ENCODE data around the gene NT5C2. TPM values are rescaled to one million over a fixed set of nuclear protein-coding genes. Genes with fewer than 3 reads are reported as not detected.

The NT5C2 gene
- total RNA-seq, 3 donors from 2014 or later = 84.9 to 105 (median 105) TPM

DNA sequence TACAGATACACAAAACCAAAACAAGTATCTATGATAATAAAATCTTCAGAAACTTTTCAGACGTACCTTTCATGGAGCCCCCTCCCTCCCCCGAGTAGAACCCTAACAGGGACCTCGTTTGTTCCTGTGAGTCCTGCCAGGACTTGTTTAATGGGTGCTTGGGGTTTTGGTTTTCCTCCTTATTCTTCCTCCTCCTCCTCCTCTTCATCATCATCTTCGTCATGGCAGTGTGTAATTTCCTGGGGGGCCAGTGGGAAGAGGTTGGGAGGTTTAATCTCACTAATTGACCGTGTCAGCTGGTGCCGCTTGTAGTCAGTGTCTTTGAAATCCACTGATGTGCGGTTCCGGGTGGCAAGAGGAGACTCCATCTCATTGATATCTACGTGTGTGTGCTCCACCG lies 103.6 kb downstream of the NT5C2 start:
- ATAC-seq (no peak), DNase-seq (no peak)
- H3K9me3 ChIP-seq = no peaks in the 10 kb centered on the region
- intact Hi-C loops (cut with DNase I, micrococcal nuclease) = no loop called here
- TF ChIP-seq CTCF (IDR thresholded peaks at IDR 0.05) = no peak
- H3K4me3 ChIP-seq = no peak overlapping the region
- no peaks in the 10 kb centered on the region for H3K4me1 ChIP-seq (ENCODE audit: low read depth)
- no peaks in the 10 kb centered on the region for H3K36me3 ChIP-seq (ENCODE audit: low read depth)

GRCh38 chr10:103086799-103087198 lies 106.3 kb downstream of the NT5C2 start:
- DNase-seq (no peak), ATAC-seq (no peak)
- Histone ChIP-seq H3K4me3 (no peak overlapping the region), H3K9me3 (no peaks in the 10 kb centered on the region), H3K36me3 (ENCODE audit: low read depth) (no peaks in the 10 kb centered on the region), H3K4me1 (ENCODE audit: low read depth) (no peaks in the 10 kb centered on the region)
- intact Hi-C loops (cut with DNase I, micrococcal nuclease) = no loop called here
- TF ChIP-seq CTCF (IDR thresholded peaks at IDR 0.05) = no peak

DNA sequence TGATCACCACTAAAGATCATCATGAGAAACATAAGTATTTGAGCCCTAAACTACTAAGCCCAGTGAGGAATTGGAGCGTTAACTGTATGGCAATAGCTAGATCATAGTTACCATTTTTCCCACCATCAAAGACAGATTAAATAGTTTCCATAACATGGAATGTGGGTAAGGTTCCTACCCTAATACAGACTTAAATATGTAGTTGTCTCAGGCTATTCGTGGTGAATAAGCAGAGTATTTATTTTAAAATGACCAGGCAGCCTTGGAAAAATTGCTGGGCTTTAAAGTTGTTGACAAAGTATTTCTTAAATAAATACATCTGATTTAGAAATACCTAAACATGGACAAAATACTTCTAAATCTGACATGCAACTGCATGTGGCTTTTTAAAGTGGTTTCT lies 106.8 kb downstream of the NT5C2 start:
- Histone ChIP-seq H3K9me3 (no peaks in the 10 kb centered on the region), H3K36me3 (ENCODE audit: low read depth) (no peaks in the 10 kb centered on the region), H3K4me3 (no peak overlapping the region), H3K4me1 (ENCODE audit: low read depth) (no peaks in the 10 kb centered on the region)
- DNase-seq (no peak), ATAC-seq (no peak)
- no peak for TF ChIP-seq CTCF (IDR thresholded peaks at IDR 0.05)
- intact Hi-C loops (cut with DNase I, micrococcal nuclease) = no loop called here

GRCh38 chr10:103083977-103084320 lies 109.1 kb downstream of the NT5C2 start:
- H3K9me3 ChIP-seq = no peaks in the 10 kb centered on the region
- DNase-seq (no peak), ATAC-seq (no peak)
- intact Hi-C loops (cut with DNase I, micrococcal nuclease) = no loop called here
- H3K4me3 ChIP-seq = no peak overlapping the region
- no peaks in the 10 kb centered on the region for H3K36me3 ChIP-seq (ENCODE audit: low read depth)
- TF ChIP-seq CTCF (IDR thresholded peaks at IDR 0.05) = no peak
- no peaks in the 10 kb centered on the region for H3K4me1 ChIP-seq (ENCODE audit: low read depth)

- intact Hi-C loops (cut with DNase I, micrococcal nuclease) = no loop called here
- no peaks in the 10 kb centered on the region for H3K36me3 ChIP-seq (ENCODE audit: low read depth)
- no peaks in the 10 kb centered on the region for H3K9me3 ChIP-seq
- ATAC-seq (no peak), DNase-seq (no peak)
- no peak overlapping the region for H3K4me3 ChIP-seq
- no peaks in the 10 kb centered on the region for H3K4me1 ChIP-seq (ENCODE audit: low read depth)
- TF ChIP-seq CTCF (IDR thresholded peaks at IDR 0.05) = no peak
These were observed 109.7 kb downstream of the NT5C2 start for GRCh38 chr10:103083266-103083976.

DNA sequence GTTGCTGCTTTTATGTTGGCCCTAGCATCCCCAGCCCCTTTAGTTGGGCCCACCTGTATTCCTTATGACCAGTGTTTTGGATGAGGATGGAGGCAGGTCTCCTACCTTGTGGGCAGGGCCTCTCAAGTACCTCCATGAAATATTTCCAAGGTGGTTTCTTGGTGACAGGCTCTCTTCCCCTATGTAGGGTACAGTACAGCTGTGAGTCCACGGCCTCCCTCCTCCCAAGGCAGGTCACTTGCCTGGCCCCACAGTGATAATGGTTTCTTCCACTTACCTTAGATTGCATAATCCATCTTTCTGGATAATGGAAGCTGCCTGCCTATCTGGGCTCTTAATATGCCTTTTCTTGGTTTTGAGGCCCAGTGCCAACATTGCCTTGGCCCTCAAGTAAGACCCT lies 110.4 kb downstream of the NT5C2 start:
- ATAC-seq = peak; percentile 11
- Histone ChIP-seq H3K9me3 (no peaks in the 10 kb centered on the region), H3K4me1 (ENCODE audit: low read depth) (no peaks in the 10 kb centered on the region), H3K4me3 (no peak overlapping the region), H3K36me3 (ENCODE audit: low read depth) (no peaks in the 10 kb centered on the region)
- intact Hi-C loops (cut with DNase I, micrococcal nuclease) = no loop called here
- DNase-seq = no peak
- TF ChIP-seq CTCF (IDR thresholded peaks at IDR 0.05) = no peak

All from mucosa of descending colon (tissue), 3 donors.